Tibial nerve (tissue), 4 donors: ENCODE results near the gene IFNAR2.

Experiments
- CTCF ChIP-seq, 5 experiments: fragments of 200-600 bp in 3 of 5; fragments of 450-650 bp in 2 of 5; sonication (generic) in 3 of 5; IDR thresholded peaks; one replicate each; pipeline ENCODE4 v1.5.1; 2016 to 2019; ENCODE audit warnings: antibody characterized with exemption in 5 of 5, mild to moderate bottlenecking in 3 of 5, moderate library complexity in 2 of 5
- EP300 ChIP-seq, 2 donors: sonication (generic); formaldehyde crosslinking; IDR thresholded peaks; one replicate each; pipeline ENCODE4 v1.6.1; 2017; ENCODE audit warnings: antibody characterized with exemption in 2 of 2, mild to moderate bottlenecking in 1 of 2
- POLR2A ChIP-seq, 2 donors: fragments of 450-650 bp; IDR thresholded peaks; one replicate each; pipeline ENCODE4 v1.6.1; 2017; ENCODE audit warnings: antibody characterized with exemption in 2 of 2, mild to moderate bottlenecking in 2 of 2, moderate library complexity in 2 of 2

- TF ChIP-seq CTCF (IDR thresholded peaks at IDR 0.05), result no peak
- no peak for TF ChIP-seq POLR2A (IDR thresholded peaks at IDR 0.05)
- TF ChIP-seq EP300 (IDR thresholded peaks at IDR 0.05), result no peak
These were observed 5.1 kb downstream of the IFNAR2 start for GRCh38 chr21:33234635-33235520.
